GM19025 (cell line): ENCODE data around the gene SH3BP5L.
"Not testable (repeated sequence)": the region's sequence is repeated elsewhere in the genome, so short reads cannot be mapped to it uniquely, and the experiment has no call there.

ENCODE experiments used
- ATAC-seq: cut with Tn5 transposase; IDR thresholded peaks from one replicate; pipeline ENCODE4 v1.9.1; 2021; ENCODE audit warnings: mild to moderate bottlenecking, low read depth, moderate library complexity; ENCODE audit not compliant: unreplicated experiment

Gene SH3BP5L

DNA sequence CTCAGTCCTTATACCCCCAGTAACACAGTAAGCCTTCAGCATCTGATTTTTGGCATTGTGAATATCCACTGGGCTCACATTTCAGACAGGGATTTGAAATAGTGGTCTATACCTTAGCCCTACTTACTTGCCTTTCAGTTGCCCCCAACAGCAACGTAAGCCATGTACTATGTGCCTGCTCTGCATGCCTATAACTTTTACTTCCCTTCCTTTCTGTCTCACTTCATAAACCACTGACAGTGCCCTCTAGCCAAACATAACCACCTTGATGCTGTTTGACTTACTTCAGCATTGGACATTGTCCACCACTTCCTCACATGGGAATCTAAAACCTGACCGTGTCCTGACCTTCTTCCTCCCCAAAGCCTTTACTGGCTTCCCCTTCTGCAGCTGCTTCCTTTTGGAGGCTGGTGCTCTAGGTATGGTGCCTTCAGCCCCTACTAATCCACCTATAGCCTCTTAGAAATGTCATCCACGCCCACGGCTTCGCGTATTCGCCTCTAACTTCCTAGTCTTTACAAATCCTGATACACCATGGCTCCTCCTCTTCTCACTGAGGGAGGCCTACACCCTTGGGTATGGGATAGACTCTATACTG lies 8.7 kb upstream of the SH3BP5L start:
- ATAC-seq = no peak

GRCh38 chr1:248831842-248832241 lies 6.1 kb upstream of the SH3BP5L start:
- no peak for ATAC-seq

DNA sequence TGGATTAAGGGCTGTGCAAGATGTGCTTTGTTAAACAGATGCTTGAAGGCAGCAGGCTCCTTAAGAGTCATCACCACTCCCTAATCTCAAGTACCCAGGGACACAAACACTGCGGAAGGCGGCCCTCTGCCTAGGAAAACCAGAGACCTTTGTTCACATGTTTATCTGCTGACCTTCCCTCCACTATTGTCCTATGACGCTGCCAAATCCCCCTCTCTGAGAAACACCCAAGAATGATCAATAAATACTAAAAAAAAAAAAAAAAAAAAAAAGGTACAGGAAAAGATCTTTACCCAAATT lies 5.0 kb upstream of the SH3BP5L start:
- ATAC-seq = not testable (repeated sequence)

DNA sequence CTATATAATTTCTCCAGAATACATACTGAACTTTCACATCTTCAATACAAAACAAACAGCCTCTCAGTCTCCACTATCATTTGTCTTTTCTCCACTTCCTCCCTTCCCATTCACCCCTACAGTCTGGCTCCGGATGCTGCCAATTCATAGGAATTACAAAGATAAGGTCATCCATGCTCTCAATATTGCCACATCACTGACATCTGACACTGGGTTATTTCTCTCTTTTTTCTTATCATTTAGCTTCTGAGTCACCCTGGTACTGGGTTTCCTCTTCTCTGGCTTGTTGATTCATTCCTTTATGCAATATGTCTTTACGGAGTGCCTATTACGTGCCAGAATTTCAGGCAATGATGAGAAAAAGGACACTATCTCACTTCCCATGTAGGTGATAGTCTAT lies 3.1 kb upstream of the SH3BP5L start:
- no peak for ATAC-seq

DNA sequence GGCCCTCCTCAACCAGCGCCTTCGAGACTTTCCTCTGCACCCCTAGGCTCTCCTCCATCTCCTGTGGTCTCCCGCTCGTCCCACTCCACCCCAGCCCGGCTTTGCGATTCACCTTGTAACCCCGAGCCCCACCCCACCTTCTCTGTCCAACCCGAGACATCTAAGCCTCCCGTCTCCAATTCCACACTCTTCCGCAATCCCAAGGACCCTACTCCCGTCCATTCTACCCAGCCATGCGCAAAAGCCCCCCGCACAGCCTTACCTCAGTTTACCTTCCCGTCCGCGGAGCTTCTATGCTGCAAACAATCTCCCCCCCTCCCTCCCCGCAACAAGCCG lies 174 bp downstream of the SH3BP5L start:
- no peak for ATAC-seq

- ATAC-seq = no peak
Observed at GRCh38 chr1:248825136-248825535, 579 bp downstream of the SH3BP5L start.

DNA sequence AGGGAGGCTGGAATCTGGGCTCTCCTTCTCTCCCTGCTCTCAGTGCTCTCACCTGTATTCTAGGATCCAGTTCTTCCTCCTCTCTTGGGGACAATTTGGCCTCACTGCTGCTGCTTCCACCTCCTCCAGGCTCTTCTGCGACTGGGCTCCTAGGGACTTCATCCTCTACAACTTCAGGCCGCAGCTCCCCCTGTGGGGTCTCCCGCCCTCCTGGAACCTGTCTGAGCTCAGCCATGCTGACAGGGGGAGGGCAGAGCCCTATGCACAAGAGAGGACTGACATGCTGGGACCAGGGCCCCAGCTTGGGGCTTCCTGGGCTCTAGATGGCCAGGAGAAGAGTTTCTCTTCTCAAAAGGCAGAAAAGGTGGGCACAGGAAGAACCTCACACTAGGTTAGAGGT lies 1.0 kb downstream of the SH3BP5L start:
- no peak for ATAC-seq

DNA sequence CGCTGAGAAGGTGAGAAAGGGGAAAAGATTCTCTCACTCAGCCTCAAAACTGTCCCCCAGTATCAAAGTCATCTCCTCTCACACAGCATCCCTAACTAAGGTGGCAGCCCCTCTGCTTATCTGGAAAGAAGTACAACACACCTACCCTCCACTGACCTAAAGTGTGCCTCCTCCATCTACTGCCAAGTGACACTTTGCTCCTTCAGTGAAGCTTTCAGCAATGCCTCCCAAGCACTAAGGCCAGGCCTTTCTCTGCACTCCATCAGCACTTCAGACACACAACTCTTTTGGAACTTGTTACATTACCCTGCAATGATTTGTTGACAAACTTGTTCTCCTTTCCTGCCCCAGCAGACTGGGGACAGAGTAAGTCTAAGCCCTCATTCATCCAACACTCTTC lies 1.4 kb downstream of the SH3BP5L start:
- ATAC-seq = no peak

GRCh38 chr1:248823517-248824001 lies 2.2 kb downstream of the SH3BP5L start:
- ATAC-seq = no peak

- no peak for ATAC-seq
Observed at GRCh38 chr1:248822148-248823032, 3.3 kb downstream of the SH3BP5L start.

DNA sequence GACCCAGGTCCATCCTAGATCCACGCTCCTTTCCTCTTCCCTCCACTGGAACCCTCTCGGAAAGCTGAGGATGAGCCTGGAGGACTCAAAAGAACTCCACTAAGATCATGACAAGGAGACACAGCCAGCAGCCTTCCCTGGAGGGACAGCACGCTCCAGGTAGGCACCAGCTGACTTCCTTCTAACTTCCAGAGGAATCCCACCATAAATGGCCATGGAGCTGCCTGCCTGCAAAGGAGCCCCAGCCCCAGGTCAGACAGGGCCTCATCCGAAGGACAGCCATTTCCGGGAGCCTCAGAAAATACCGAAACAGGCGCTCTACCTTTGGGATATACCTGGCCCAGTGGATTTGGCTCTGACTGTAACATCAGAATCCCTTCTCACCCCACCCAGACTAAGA lies 4.1 kb downstream of the SH3BP5L start:
- ATAC-seq = no peak

DNA sequence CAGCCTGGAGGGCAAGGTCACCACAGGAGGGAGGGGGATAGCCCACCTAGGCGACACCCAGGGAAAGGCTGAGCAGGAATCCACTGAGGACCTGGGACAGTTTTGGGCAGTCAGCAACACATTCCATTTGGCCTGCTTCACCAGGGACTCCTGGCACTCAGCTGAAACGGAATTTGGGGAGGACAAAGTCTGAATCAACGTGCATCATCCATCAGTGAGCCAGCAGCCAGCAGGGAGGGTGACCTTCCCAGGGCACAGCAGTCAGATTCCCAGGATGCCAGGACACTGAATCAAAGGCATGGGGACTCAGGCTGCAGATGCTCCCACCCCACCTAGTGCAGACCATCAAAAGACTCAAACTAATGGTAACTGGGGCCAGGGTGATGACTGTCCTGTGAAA lies 4.6 kb downstream of the SH3BP5L start:
- no peak for ATAC-seq

DNA sequence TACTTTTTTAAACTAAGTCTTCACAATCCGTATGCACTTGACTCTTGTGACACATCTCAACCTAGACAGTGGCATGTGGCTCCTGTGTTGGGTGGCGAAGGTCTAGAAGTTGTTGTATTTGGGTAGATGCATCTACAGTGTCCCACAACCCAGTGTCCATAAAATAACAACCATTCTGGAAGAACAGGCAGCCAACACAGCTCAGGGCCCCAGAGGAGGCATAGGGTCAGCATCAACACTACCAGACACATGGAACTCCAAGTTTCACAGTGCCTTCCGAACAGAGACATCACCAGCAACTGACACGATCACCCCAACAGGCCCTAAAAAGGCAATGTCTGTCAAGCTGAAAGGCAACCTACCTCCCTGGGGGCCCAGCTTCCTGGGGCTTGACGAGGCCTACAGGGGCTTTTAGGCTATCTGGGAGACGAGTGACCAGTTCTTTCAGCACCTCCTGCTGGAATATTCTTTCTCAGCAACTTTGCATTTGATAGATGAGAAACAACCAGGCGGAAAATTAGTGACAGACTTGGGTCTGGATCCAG lies 5.6 kb downstream of the SH3BP5L start:
- no peak for ATAC-seq

- ATAC-seq = no peak
Observed at GRCh38 chr1:248818505-248819374, 7.0 kb downstream of the SH3BP5L start.

GRCh38 chr1:248817065-248817464 lies 8.7 kb downstream of the SH3BP5L start:
- ATAC-seq = no peak

DNA sequence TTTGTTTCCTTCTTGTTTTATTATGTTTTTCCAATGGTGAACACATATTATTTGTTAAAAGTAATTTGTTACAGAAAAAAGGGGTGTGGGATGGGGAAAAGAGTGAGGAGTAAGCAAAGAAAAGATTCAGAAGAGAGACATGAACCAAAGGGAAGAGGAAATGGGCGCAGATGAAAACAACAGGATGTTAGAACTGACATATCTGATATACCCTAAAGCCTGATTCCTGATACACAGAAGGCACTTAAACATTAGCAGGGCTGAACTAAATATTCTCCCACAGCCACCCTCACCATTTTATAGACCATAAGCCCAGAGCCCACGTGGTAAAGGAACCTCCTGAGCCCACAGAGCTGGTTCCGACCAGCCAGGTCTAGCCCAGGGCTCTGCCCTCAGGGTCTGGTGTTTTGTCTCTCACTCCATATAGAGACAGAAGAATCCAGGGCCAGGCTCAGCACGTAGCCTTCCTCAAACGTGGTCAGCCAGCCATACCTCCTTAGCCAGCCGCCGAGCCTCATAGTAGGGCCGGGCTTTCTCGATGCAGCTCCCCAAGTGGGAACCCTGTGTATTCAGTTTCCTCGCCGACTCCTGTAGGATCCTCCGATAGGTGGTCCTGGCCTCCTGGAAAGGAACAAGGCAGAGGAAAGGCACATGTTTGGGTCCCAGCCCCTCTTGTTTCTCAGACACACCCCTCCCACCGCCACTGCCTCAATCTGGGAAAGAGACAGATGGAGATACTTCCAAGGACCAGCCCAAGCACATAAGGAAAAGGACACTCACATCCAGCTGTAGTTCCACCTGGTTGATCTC lies 9.5 kb downstream of the SH3BP5L start:
- ATAC-seq = no peak

GRCh38 chr1:248815407-248816034 lies 10.2 kb downstream of the SH3BP5L start:
- no peak for ATAC-seq

DNA sequence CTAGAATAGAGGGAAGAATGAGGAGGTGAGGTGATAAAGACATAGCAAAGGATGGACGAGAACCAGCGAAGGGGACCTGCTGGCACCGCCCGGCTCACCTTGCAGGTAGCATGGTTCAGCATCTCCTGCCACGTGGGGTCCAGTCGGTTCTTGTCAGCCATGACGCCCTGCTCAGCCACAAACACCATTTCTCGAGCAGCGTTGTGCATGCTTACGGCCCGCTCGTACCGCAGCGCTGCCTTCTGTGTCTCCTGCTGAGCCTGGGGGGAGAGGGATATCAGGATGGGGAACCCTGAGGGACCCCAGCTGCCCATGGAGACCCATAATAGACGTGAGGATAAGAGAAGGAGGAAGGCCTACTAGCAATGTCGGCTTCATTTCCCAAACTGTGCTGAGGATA lies 11.4 kb downstream of the SH3BP5L start:
- ATAC-seq = no peak

DNA sequence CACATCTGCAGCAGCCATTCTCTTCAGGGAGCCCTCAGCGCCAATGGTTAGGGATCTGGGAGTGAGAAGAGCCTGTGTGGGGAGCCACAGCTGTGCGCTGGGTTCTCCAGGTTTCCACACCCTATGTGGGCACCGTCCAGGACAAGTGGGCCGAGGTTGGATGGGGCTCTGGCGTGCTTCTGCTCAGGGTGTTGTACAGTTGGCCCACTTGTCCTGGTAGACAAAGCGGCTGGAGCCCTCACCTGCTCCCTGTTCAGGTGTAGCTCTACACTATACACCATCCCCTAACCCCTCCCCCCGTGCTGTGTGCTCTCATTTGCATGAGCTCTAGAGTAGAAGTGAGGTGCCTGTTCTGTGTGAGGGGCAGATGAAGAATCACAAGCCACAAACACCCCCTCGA lies 12.2 kb downstream of the SH3BP5L start:
- no peak for ATAC-seq
